Panc1 (cell line): ENCODE data around the gene VAMP8. TPM values are rescaled to one million over a fixed set of nuclear protein-coding genes. Genes with fewer than 3 reads are reported as not detected.

Source experiments
- ATAC-seq: fragments of 200-7000 bp; cut with Tn5 transposase; 2 replicates; pipeline ENCODE4 v1.9.1; 2020; ENCODE audit warnings: mild to moderate bottlenecking, moderate library complexity
- BruUV-seq: library from RNA; stranded (reverse); fragments of 400-500 nt; replicated peaks from 2 replicates; lab custom pipeline; 2021; lab: Mats Ljungman, UMichigan
- CTCF ChIA-PET: fragments of 300-600 bp; sonication (Branson Sonifier 250); formaldehyde crosslinking; loops from one replicate; lab custom pipeline; 2022; ENCODE audit warnings: antibody characterized with exemption; lab: Charles Lee
- POLR2A ChIA-PET: fragments of 300-600 bp; sonication (Branson Sonifier 250); formaldehyde crosslinking; loops from one replicate; lab custom pipeline; 2022; ENCODE audit warnings: antibody characterized with exemption; lab: Charles Lee
- DNase-seq: peaks from one replicate; pipeline ENCODE4 v3.0.0-alpha.2; 2010; ENCODE audit warnings: low read depth, low spot score
- H3K27ac ChIP-seq: 2 replicates; pipeline ENCODE4 v1.5.1; 2011; ENCODE audit warnings: mild to moderate bottlenecking, low read length, inconsistent platforms
- H3K27me3 ChIP-seq: fragments of 200-500 bp; sonication (Bioruptor generic); 2 replicates; pipeline ENCODE4 v1.6.0; 2014; ENCODE audit warnings: low read length, inconsistent platforms; ENCODE audit not compliant: control insufficient read depth, insufficient read depth
- H3K36me3 ChIP-seq: fragments of 200-500 bp; sonication (Bioruptor generic); 2 replicates; pipeline ENCODE4 v1.5.1; 2014; ENCODE audit warnings: inconsistent platforms, mild to moderate bottlenecking, low read length, moderate library complexity; ENCODE audit not compliant: control insufficient read depth, insufficient read depth
- H3K4me1 ChIP-seq: 2 replicates; pipeline ENCODE4 v1.5.1; 2011; ENCODE audit warnings: inconsistent platforms, mild to moderate bottlenecking, low read length, moderate library complexity; ENCODE audit not compliant: control insufficient read depth, insufficient read depth
- H3K4me3 ChIP-seq, 2 experiments: 2 replicates each; pipeline ENCODE4 v1.5.1; 2011 to 2012; ENCODE audit warnings: low read depth in 2 of 2, low read length in 2 of 2, mild to moderate bottlenecking in 2 of 2, inconsistent platforms in 1 of 2, moderate library complexity in 1 of 2
- H3K9me3 ChIP-seq: fragments of 200-500 bp; sonication (Bioruptor generic); 2 replicates; pipeline ENCODE4 v1.5.1; 2014; ENCODE audit warnings: low read depth, mild to moderate bottlenecking, inconsistent platforms, low read length, moderate library complexity; ENCODE audit not compliant: control insufficient read depth, insufficient read depth
- POLR2AphosphoS5 ChIP-seq: IDR thresholded peaks from 2 replicates; pipeline ENCODE4 v1.6.1; 2012; ENCODE audit warnings: mild to moderate bottlenecking, low read depth, low read length, moderate library complexity
- SIN3A ChIP-seq: IDR thresholded peaks from 2 replicates; pipeline ENCODE4 v1.6.1; 2012; ENCODE audit warnings: low read depth, mild to moderate bottlenecking, low read length, moderate library complexity, borderline replicate concordance; ENCODE audit not compliant: insufficient read depth
- TCF7L2 ChIP-seq: IDR thresholded peaks from 2 replicates; pipeline ENCODE4 v1.6.1; 2011; ENCODE audit warnings: mild to moderate bottlenecking, low read depth, low read length, inconsistent platforms
- in situ Hi-C: cut with HindIII; loops from 2 replicates; pipeline ENCODE4 v1.10.0; 2016; ENCODE audit warnings: low sequenced_read_pairs, low pct_unique_long_range_greater_than_20kb
- intact Hi-C: fragments of 100-400 bp; cut with micrococcal nuclease; formaldehyde crosslinking; loops from one replicate; pipeline ENCODE4 v1.10.0; 2022; ENCODE audit not compliant: unreplicated experiment
- total RNA-seq: library from RNA; stranded (reverse); gene quantifications from one replicate; pipeline ENCODE4 v1.2.1, GENCODE V29; 2021; ENCODE audit not compliant: unreplicated experiment
- TF ChIP-seq, protein P1 (sequence below), 2 experiments: IDR thresholded peaks; 2 replicates each; pipeline ENCODE4 v1.6.1; 2011 to 2012; ENCODE audit warnings: low read depth in 2 of 2, control low read depth in 1 of 2, low read length in 1 of 2, mild to moderate bottlenecking in 1 of 2, moderate library complexity in 1 of 2; ENCODE audit not compliant: insufficient read depth in 1 of 2
- TF ChIP-seq, protein P2 (sequence below): fragments of 450-650 bp; IDR thresholded peaks from 2 replicates; pipeline ENCODE4 v1.5.1; 2017; ENCODE audit warnings: mild to moderate bottlenecking

Gene VAMP8
- total RNA-seq, 1 experiment from 2014 or later = 93.2 TPM

DNA sequence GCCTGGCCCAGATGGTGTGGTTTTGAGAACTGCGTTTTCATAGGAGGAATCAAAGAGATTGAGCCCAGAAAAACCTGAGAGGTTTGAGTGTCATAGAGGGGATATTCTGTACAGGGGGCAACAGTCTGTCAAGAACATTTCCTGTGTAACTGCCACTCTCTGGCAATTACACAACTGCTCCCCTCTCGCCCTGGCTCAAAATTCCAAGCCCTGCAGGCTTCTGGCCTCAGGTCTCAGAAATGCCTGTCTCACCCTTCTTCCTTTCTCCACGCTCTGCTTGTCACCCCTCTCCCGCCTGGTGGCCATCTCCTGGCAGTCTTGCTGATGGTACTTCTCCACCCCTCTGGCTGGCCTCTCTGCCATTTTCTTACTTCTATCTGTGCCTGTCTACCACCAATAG is 10.8 kb downstream of the VAMP8 start:
- H3K36me3 ChIP-seq = no peaks in the 10 kb centered on the region
- no peak overlapping the region for H3K27ac ChIP-seq
- intact Hi-C loops (no loop called here), in situ Hi-C loops (no loop called here)
- H3K9me3 ChIP-seq = no peaks in the 10 kb centered on the region
- peaks cover 22% of the 10 kb centered on the region for H3K4me1 ChIP-seq
- no peak overlapping the region for H3K4me3 ChIP-seq
- ChIA-PET POLR2A (interaction anchor here (0.6 kb wide), 1 partner anchor 21 kb away, joined by 3 read pairs; no protein-coding TSS in a partner anchor), CTCF (no interaction called here)
- ATAC-seq (no peak), DNase-seq (no peak)
- TF ChIP-seq, protein P1, sequence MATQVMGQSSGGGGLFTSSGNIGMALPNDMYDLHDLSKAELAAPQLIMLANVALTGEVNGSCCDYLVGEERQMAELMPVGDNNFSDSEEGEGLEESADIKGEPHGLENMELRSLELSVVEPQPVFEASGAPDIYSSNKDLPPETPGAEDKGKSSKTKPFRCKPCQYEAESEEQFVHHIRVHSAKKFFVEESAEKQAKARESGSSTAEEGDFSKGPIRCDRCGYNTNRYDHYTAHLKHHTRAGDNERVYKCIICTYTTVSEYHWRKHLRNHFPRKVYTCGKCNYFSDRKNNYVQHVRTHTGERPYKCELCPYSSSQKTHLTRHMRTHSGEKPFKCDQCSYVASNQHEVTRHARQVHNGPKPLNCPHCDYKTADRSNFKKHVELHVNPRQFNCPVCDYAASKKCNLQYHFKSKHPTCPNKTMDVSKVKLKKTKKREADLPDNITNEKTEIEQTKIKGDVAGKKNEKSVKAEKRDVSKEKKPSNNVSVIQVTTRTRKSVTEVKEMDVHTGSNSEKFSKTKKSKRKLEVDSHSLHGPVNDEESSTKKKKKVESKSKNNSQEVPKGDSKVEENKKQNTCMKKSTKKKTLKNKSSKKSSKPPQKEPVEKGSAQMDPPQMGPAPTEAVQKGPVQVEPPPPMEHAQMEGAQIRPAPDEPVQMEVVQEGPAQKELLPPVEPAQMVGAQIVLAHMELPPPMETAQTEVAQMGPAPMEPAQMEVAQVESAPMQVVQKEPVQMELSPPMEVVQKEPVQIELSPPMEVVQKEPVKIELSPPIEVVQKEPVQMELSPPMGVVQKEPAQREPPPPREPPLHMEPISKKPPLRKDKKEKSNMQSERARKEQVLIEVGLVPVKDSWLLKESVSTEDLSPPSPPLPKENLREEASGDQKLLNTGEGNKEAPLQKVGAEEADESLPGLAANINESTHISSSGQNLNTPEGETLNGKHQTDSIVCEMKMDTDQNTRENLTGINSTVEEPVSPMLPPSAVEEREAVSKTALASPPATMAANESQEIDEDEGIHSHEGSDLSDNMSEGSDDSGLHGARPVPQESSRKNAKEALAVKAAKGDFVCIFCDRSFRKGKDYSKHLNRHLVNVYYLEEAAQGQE (IDR thresholded peaks at IDR 0.05; ENCODE audit: insufficient read depth in 1 of 2, low read depth in 2 of 2, low read length in 1 of 2) = no peak
- TF ChIP-seq POLR2AphosphoS5 (no peak), TCF7L2 (no peak), SIN3A (no peak)
- TF ChIP-seq, protein P2, sequence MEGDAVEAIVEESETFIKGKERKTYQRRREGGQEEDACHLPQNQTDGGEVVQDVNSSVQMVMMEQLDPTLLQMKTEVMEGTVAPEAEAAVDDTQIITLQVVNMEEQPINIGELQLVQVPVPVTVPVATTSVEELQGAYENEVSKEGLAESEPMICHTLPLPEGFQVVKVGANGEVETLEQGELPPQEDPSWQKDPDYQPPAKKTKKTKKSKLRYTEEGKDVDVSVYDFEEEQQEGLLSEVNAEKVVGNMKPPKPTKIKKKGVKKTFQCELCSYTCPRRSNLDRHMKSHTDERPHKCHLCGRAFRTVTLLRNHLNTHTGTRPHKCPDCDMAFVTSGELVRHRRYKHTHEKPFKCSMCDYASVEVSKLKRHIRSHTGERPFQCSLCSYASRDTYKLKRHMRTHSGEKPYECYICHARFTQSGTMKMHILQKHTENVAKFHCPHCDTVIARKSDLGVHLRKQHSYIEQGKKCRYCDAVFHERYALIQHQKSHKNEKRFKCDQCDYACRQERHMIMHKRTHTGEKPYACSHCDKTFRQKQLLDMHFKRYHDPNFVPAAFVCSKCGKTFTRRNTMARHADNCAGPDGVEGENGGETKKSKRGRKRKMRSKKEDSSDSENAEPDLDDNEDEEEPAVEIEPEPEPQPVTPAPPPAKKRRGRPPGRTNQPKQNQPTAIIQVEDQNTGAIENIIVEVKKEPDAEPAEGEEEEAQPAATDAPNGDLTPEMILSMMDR = no peak
- no TSS peak for BruUV-seq
- no peaks in the 10 kb centered on the region for H3K27me3 ChIP-seq

DNA sequence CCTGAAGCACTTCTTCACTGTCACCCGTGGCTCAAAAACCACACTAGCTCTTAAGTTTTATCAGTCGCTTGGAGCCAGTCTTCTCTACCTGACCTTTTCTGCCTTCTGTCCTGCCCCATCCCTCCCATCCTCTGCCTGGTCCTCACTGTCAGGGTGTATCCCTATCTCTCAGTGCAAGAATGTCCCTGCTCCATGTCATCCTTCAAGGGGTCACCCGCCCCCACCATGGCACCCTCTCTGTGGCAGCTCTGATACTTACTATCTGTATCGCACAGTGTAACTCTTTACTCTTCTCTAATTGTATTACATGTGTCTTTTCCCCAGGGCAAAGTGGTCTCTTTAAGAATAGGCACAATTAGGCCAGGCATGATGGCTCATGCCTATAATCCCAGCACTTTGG is 11.3 kb downstream of the VAMP8 start:
- ChIA-PET POLR2A (interaction anchor here (0.6 kb wide), 1 partner anchor 21 kb away, joined by 3 read pairs; no protein-coding TSS in a partner anchor), CTCF (no interaction called here)
- no peak for DNase-seq
- no peaks in the 10 kb centered on the region for H3K36me3 ChIP-seq
- no peak overlapping the region for H3K27ac ChIP-seq
- H3K4me1 ChIP-seq = peaks cover 21% of the 10 kb centered on the region
- no TSS peak for BruUV-seq
- in situ Hi-C loops (no loop called here), intact Hi-C loops (no loop called here)
- no peak for ATAC-seq
- TF ChIP-seq SIN3A = no peak
- TF ChIP-seq, protein P1 (IDR thresholded peaks at IDR 0.05; ENCODE audit: insufficient read depth in 1 of 2, low read depth in 2 of 2, low read length in 1 of 2) = no peak
- no peaks in the 10 kb centered on the region for H3K27me3 ChIP-seq
- H3K4me3 ChIP-seq = no peak overlapping the region
- no peaks in the 10 kb centered on the region for H3K9me3 ChIP-seq
